KMS-11 (cell line): ENCODE data around the gene CRISPLD2.

Experiments used
- H2AFZ ChIP-seq: fragments of 200-600 bp; sonication (generic); 2 replicates; pipeline ENCODE4 v1.6.1; 2016; ENCODE audit warnings: antibody characterized with exemption, mixed run types, low read depth
- H3K27ac ChIP-seq: fragments of 200-600 bp; sonication (generic); 2 replicates; pipeline ENCODE4 v1.6.1; 2016; ENCODE audit warnings: mild to moderate bottlenecking, mixed run types
- H3K27me3 ChIP-seq: fragments of 200-600 bp; sonication (generic); 2 replicates; pipeline ENCODE4 v1.6.1; 2017; ENCODE audit warnings: mild to moderate bottlenecking, low read depth, mixed run types, moderate library complexity; ENCODE audit not compliant: insufficient read depth
- H3K36me3 ChIP-seq: fragments of 200-600 bp; sonication (generic); 2 replicates; pipeline ENCODE4 v1.6.1; 2017; ENCODE audit warnings: mild to moderate bottlenecking, mixed run types; ENCODE audit not compliant: insufficient read depth
- H3K4me1 ChIP-seq: fragments of 200-600 bp; sonication (generic); 2 replicates; pipeline ENCODE4 v1.6.1; 2016; ENCODE audit warnings: mild to moderate bottlenecking, low read depth, mixed run types; ENCODE audit not compliant: poor library complexity, severe bottlenecking
- H3K4me2 ChIP-seq: fragments of 200-600 bp; sonication (generic); 2 replicates; pipeline ENCODE4 v1.7.0; 2016; ENCODE audit warnings: mild to moderate bottlenecking, mixed run types
- H3K4me3 ChIP-seq: fragments of 200-600 bp; sonication (generic); IDR thresholded peaks from 2 replicates; pipeline ENCODE4 v1.6.1; 2017; ENCODE audit warnings: low read depth, low read length, mixed read lengths; ENCODE audit not compliant: insufficient read depth
- H3K79me2 ChIP-seq: fragments of 200-600 bp; sonication (generic); 2 replicates; pipeline ENCODE4 v1.6.1; 2016; ENCODE audit warnings: low read depth, mixed run types; ENCODE audit not compliant: insufficient read depth
- H3K9ac ChIP-seq: fragments of 200-600 bp; sonication (generic); 2 replicates; pipeline ENCODE4 v1.6.1; 2016; ENCODE audit warnings: mild to moderate bottlenecking, mixed run types
- H4K20me1 ChIP-seq: fragments of 200-600 bp; sonication (generic); 2 replicates; pipeline ENCODE4 v1.6.1; 2016; ENCODE audit warnings: mild to moderate bottlenecking, mixed run types; ENCODE audit not compliant: insufficient read depth
- TF ChIP-seq, protein P1 (sequence below): fragments of 200-600 bp; sonication (generic); conservative IDR thresholded peaks from 2 replicates; pipeline ENCODE4 v1.6.1; 2017; ENCODE audit warnings: low read depth, mild to moderate bottlenecking, antibody characterized with exemption, low read length, moderate library complexity, mixed read lengths

CRISPLD2 gene

DNA sequence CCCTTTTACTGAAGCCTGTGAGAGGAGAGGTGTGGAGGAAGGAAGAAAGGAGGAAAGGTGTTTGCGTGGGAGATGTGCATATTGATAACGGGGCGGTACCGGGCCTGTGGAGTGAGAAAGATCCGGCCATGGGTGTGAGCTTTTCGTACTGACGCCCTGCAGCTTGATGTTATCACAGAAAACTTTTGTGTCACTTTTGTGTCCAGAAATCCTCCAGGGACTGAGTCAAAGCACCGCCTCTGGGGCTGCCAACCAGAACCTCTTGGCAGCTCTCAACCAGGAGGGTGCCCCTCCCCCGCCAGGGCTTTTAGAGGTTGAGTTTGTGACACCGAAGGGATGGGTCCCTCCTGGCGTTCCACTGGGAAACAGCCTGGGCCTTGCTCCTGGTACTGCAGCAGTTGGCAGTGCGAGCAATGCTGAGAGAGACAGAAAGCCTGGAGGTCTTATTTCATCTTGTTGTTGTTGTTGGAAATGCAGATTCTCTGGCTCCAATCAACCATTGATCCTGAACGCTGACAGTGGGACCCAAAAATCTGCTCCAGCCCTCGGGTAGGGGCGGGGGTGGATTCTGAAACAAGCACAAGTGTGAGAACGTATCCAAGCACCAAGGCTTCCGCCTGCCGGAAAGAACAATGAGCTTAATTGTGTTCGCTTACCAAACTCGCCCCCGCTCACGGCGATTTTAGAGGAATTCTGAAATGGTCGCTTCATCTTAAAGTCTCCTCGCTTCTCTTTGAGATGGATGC, 65.0 kb downstream of the CRISPLD2 start:
- no peaks in the 10 kb centered on the region for H3K4me1 ChIP-seq
- no peak overlapping the region for H3K4me3 ChIP-seq
- H2AFZ ChIP-seq, result no peak overlapping the region
- H4K20me1 ChIP-seq, result no peaks in the 10 kb centered on the region
- H3K27ac ChIP-seq, result no peak overlapping the region
- TF ChIP-seq, protein P1, sequence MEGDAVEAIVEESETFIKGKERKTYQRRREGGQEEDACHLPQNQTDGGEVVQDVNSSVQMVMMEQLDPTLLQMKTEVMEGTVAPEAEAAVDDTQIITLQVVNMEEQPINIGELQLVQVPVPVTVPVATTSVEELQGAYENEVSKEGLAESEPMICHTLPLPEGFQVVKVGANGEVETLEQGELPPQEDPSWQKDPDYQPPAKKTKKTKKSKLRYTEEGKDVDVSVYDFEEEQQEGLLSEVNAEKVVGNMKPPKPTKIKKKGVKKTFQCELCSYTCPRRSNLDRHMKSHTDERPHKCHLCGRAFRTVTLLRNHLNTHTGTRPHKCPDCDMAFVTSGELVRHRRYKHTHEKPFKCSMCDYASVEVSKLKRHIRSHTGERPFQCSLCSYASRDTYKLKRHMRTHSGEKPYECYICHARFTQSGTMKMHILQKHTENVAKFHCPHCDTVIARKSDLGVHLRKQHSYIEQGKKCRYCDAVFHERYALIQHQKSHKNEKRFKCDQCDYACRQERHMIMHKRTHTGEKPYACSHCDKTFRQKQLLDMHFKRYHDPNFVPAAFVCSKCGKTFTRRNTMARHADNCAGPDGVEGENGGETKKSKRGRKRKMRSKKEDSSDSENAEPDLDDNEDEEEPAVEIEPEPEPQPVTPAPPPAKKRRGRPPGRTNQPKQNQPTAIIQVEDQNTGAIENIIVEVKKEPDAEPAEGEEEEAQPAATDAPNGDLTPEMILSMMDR, result no peak
- H3K9ac ChIP-seq, result no peak overlapping the region
- H3K36me3 ChIP-seq, result no peaks in the 10 kb centered on the region
- H3K4me2 ChIP-seq, result no peak overlapping the region
- peaks cover 85% of the 10 kb centered on the region for H3K27me3 ChIP-seq
- no peaks in the 10 kb centered on the region for H3K79me2 ChIP-seq

DNA sequence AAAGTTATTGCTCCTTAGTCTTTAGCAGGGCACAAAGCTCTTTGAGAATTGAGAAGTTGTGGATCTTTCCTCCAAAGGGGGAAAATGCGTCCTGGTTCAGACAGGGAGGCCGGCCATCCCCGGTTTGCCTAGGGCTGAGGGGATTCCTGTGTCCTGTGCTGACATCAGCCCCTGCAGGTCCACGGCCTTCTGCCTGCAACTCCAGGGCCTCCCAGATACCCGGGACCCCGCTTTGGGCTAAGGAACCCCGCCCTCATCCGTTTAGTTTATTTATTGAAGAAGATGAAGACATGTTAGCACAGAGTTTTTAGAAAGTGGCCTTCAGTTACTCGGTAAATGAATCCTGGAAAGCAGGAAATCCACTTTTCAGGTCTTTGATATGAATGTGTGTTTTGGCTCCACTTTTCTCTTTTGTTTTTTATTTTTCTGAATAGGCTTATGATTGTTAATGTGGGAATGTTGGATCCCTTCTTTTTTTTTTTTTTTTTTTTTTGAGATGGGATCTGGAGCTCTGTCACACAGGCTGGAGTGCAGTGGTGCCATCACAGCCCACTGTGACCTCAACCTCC, 65.6 kb downstream of the CRISPLD2 start:
- TF ChIP-seq, protein P1, result no peak
- Histone ChIP-seq H3K27ac (no peak overlapping the region), H3K27me3 (peaks cover 85% of the 10 kb centered on the region), H4K20me1 (no peaks in the 10 kb centered on the region), H3K4me3 (no peak overlapping the region), H3K4me1 (no peaks in the 10 kb centered on the region), H3K79me2 (no peaks in the 10 kb centered on the region), H3K4me2 (no peak overlapping the region), H2AFZ (no peak overlapping the region), H3K9ac (no peak overlapping the region), H3K36me3 (no peaks in the 10 kb centered on the region)

DNA sequence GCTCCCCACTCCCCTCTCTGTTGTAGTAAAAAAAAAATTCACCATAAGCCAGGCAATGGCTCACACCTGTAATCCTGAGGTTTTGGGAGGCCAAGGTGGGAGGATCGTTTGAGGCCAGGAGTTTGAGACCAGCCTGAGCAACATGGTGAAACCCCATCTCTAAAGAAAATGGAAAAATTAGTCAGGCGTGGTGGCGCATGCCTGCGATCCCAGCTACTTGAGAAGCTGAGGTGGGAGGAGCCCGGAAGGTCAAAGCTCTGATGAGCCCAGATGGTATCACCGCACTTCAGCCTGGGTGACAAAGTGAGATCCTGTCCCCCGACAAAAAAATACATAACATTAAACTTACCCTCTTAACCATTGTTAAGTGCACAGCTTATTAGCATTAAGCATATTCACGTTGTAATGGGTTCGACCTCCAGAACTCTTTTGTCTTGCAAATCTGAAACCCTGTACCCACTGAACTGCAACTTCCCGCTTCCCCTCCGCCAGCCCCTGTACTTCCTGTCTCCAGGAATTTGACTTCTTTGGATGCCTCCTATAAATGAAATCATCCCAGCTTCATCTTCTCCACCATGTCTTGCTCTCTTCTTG, 66.8 kb downstream of the CRISPLD2 start:
- Histone ChIP-seq H3K4me1 (no peaks in the 10 kb centered on the region), H3K27me3 (peaks cover 86% of the 10 kb centered on the region), H3K9ac (no peak overlapping the region), H4K20me1 (no peaks in the 10 kb centered on the region), H3K79me2 (no peaks in the 10 kb centered on the region), H3K36me3 (no peaks in the 10 kb centered on the region), H3K4me2 (no peak overlapping the region), H2AFZ (no peak overlapping the region), H3K4me3 (no peak overlapping the region), H3K27ac (no peak overlapping the region)
- TF ChIP-seq, protein P1, result no peak

DNA sequence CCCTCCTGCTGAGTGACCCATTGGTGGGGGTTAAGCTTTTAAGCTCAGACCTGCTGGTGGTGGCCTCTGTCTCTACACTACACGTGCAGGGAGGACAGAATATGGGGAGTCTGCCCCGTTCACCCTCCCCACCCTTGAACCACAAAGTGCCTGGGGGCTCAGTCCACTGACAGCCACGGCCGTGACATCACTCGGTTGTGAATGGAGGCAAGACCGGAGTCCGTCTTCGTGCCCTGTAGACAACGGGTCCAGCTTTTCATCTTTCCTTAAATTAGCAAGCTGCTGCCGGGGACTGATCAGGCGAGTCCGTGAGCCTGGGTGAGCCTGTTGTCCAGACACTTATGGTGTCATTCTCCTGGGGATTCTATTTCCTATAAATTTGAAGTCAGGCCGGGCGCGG, 67.4 kb downstream of the CRISPLD2 start:
- Histone ChIP-seq H3K27ac (no peak overlapping the region), H3K9ac (no peak overlapping the region), H3K79me2 (no peaks in the 10 kb centered on the region), H3K4me3 (no peak overlapping the region), H3K36me3 (no peaks in the 10 kb centered on the region), H3K4me1 (no peaks in the 10 kb centered on the region), H3K27me3 (peaks cover 85% of the 10 kb centered on the region), H4K20me1 (no peaks in the 10 kb centered on the region), H3K4me2 (no peak overlapping the region), H2AFZ (no peak overlapping the region)
- TF ChIP-seq, protein P1, result no peak
